ENCODE data around the gene FKBP2. TPM values are rescaled to one million over a fixed set of nuclear protein-coding genes. Genes with fewer than 3 reads are reported as not detected.

The FKBP2 gene
- total RNA-seq, 1 donor from 2014 or later: 55.7 TPM

- no peak for DNase-seq (ENCODE audit: low spot score)
Measured at GRCh38 chr11:64219354-64219684, 21.6 kb upstream of the FKBP2 start.

GRCh38 chr11:64219755-64220154, 21.1 kb upstream of the FKBP2 start:
- no peak for DNase-seq (ENCODE audit: low spot score)

GRCh38 chr11:64220271-64220670, 20.6 kb upstream of the FKBP2 start:
- DNase-seq (ENCODE audit: low spot score): no peak

- DNase-seq (ENCODE audit: low spot score): no peak
Measured at GRCh38 chr11:64220798-64221197, 20.1 kb upstream of the FKBP2 start.

- no peak for DNase-seq (ENCODE audit: low spot score)
Measured at GRCh38 chr11:64222651-64223000, 18.3 kb upstream of the FKBP2 start.

- DNase-seq (ENCODE audit: low spot score): no peak
Measured at GRCh38 chr11:64223001-64223651, 17.8 kb upstream of the FKBP2 start.

- no peak for DNase-seq (ENCODE audit: low spot score)
Measured at GRCh38 chr11:64224151-64224890, 16.6 kb upstream of the FKBP2 start.

GRCh38 chr11:64224891-64225607, 15.8 kb upstream of the FKBP2 start:
- DNase-seq (ENCODE audit: low spot score): peak; percentile 45

GRCh38 chr11:64225608-64226506, 15.0 kb upstream of the FKBP2 start, which contains the start of the genes NUDT22 and TRPT1:
Gene NUDT22, plus strand, starts transcription at chr11:64226274. Its CDS starts 379 bp downstream, at chr11:64226653.
Gene TRPT1, minus strand, starts transcription at chr11:64226186. Its CDS starts 326 bp downstream, at chr11:64225860.
- peak; percentile 95 for DNase-seq (ENCODE audit: low spot score)

- DNase-seq (ENCODE audit: low spot score): peak; percentile 71
Measured at GRCh38 chr11:64226507-64227051, 14.3 kb upstream of the FKBP2 start.

GRCh38 chr11:64227405-64227956, 13.4 kb upstream of the FKBP2 start:
- peak; percentile 41 for DNase-seq (ENCODE audit: low spot score)

GRCh38 chr11:64229090-64229743, 11.7 kb upstream of the FKBP2 start:
- DNase-seq (ENCODE audit: low spot score): peak; percentile 43

GRCh38 chr11:64229744-64230170, 11.1 kb upstream of the FKBP2 start:
- peak; percentile 45 for DNase-seq (ENCODE audit: low spot score)

GRCh38 chr11:64230171-64230984, 10.5 kb upstream of the FKBP2 start, which contains the start of gene DNAJC4:
Gene DNAJC4, plus strand, starts transcription at chr11:64230548. Its CDS starts 307 bp downstream, at chr11:64230855.
- DNase-seq (ENCODE audit: low spot score): peak; percentile 94

- peak; percentile 42 for DNase-seq (ENCODE audit: low spot score)
Measured at GRCh38 chr11:64230985-64231365, 9.9 kb upstream of the FKBP2 start.

- no peak for DNase-seq (ENCODE audit: low spot score)
Measured at GRCh38 chr11:64231546-64231945, 9.3 kb upstream of the FKBP2 start.

GRCh38 chr11:64232182-64232966, 8.5 kb upstream of the FKBP2 start:
- peak; percentile 48 for DNase-seq (ENCODE audit: low spot score)

GRCh38 chr11:64232967-64233315, 8.0 kb upstream of the FKBP2 start:
- DNase-seq (ENCODE audit: low spot score): no peak

All from ureter (tissue), 1 donor.